NCI-H2107 treated with DMSO at 0.1 percent for 48 hours (cell line): ENCODE measurements around the gene NTM.
"Not testable (repeated sequence)": the region's sequence is repeated elsewhere in the genome, so short reads cannot be mapped to it uniquely, and the experiment has no call there.

Source experiments
- DNase-seq: peaks from one replicate; lab custom pipeline; 2025; ENCODE audit not compliant: unreplicated experiment; lab: John Stamatoyannopoulos, UW

Gene NTM

GRCh38 chr11:131663405-131664200, 293.2 kb downstream of the NTM start:
- DNase-seq = no peak

GRCh38 chr11:131664293-131664692, 293.9 kb downstream of the NTM start:
- no peak for DNase-seq

- DNase-seq = no peak
Observed at GRCh38 chr11:131664816-131665215, 294.4 kb downstream of the NTM start.

GRCh38 chr11:131665344-131665968, 295.0 kb downstream of the NTM start:
- DNase-seq = no peak

- DNase-seq = no peak
Observed at GRCh38 chr11:131666006-131666405, 295.6 kb downstream of the NTM start.

GRCh38 chr11:131666617-131667016, 296.2 kb downstream of the NTM start:
- no peak for DNase-seq

- DNase-seq = no peak
Observed at GRCh38 chr11:131667566-131667965, 297.2 kb downstream of the NTM start.

GRCh38 chr11:131668500-131669400, 298.3 kb downstream of the NTM start:
- no peak for DNase-seq

GRCh38 chr11:131669401-131669780, 299.0 kb downstream of the NTM start:
- DNase-seq = no peak

GRCh38 chr11:131670876-131671275, 300.5 kb downstream of the NTM start:
- DNase-seq = no peak

GRCh38 chr11:131671320-131671719, 300.9 kb downstream of the NTM start:
- DNase-seq = no peak

GRCh38 chr11:131671734-131672133, 301.3 kb downstream of the NTM start:
- no peak for DNase-seq

GRCh38 chr11:131672191-131672590, 301.8 kb downstream of the NTM start:
- no peak for DNase-seq

- DNase-seq = no peak
Observed at GRCh38 chr11:131674051-131674755, 303.8 kb downstream of the NTM start.

GRCh38 chr11:131675121-131675888, 304.9 kb downstream of the NTM start:
- DNase-seq = no peak

GRCh38 chr11:131677828-131678470, 307.5 kb downstream of the NTM start:
- DNase-seq = no peak

- no peak for DNase-seq
Observed at GRCh38 chr11:131678658-131679340, 308.4 kb downstream of the NTM start.

- DNase-seq = not testable (repeated sequence)
Observed at GRCh38 chr11:131680448-131680847, 310.0 kb downstream of the NTM start.

- no peak for DNase-seq
Observed at GRCh38 chr11:131681920-131682319, 311.5 kb downstream of the NTM start.
